ENCODE results near the gene POGK. TPM values are rescaled to one million over a fixed set of nuclear protein-coding genes. Genes with fewer than 3 reads are reported as not detected.
"Not testable (repeated sequence)": the region's sequence is repeated elsewhere in the genome, so short reads cannot be mapped to it uniquely, and the experiment has no call there.

The POGK gene
- total and polyA plus RNA-seq, 9 of the 15 experiments (the other 6 are each of a cell fraction or from before 2014, with no cell fraction given): 6.1 to 44.5 (median 24.3) TPM

DNA sequence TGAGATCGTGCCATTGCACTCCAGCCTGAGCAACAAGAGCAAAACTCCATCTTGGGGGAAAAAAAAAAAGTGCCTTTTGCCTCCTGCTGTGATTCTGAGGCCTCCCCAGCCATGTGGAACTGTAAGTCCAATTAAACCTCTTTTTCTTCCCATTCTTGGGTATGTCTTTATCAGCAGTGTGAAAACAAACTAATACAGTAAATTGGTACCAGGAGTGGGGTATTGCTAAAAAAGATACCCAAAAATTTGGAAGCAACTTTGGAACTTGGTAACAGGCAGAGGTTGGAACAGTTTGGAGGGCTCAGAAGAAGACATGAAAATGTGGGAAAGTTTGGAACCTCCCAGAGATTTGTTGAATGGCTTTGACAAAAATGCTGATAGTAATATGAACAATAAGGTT, 9.5 kb upstream of the POGK start:
- WGBS (ENCODE audit: insufficient coverage, low coverage, missing lambda C conversion rate): 0% methylated on average over 1 of the region's 1 CpG
- POLR2A ChIA-PET: interaction anchor here (1.7 kb wide), 1 partner anchor 10 kb away, joined by 4 read pairs; the partner anchor contains the start of gene POGK
- BruUV-seq (replicated peaks): not testable (repeated sequence)

DNA sequence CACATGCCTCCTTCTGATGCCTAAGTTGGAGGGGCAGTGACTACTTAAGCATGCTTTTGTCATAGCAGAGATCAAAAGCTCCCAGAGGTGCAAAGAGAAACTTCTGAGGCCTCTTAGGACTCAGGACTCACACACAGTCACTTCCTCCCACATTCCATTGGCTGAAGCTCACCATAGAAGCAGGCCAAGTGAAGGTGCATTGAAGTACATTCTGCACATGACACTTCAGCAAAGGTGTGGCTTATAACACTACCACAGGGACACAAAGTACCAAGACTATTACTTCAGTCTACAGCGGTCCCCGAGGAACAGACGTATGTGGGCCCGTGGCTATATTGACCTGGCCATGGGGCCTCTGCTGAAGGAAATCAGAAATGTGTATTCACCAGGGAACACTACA, 2.5 kb upstream of the POGK start:
- ChIA-PET CTCF (ENCODE audit: low intra/inter-chr PET ratio) (no interaction called here), POLR2A (interaction anchor here (0.7 to 1.3 kb wide), 2 partner anchors 19 to 358 kb away, joined by 3 read pairs; no protein-coding TSS in a partner anchor)
- Histone ChIP-seq H3K9me1 (ENCODE audit: control insufficient read depth, insufficient read depth, low read length) (no peaks in the 10 kb centered on the region), H3K4me3 (no peak overlapping the region), H3K9me3 (replicated peaks; ENCODE audit: control insufficient read depth, insufficient read depth, low read depth, low read length) (no peaks in the 10 kb centered on the region), H3K79me2 (ENCODE audit: control insufficient read depth, insufficient read depth, low read length) (peaks cover 22% of the 10 kb centered on the region; the same call in 2 of the 3 replicates), H3K4me1 (replicated peaks in 1 of 2; ENCODE audit: control insufficient read depth in 2 of 2, insufficient read depth in 2 of 2, low read length in 2 of 2) (peaks cover 20 to 26% of the 10 kb centered on the region in 2 experiments), H3K9ac (ENCODE audit: insufficient read depth in 1 of 2, low read depth in 2 of 2, low read length in 2 of 2) (no peak overlapping the region), H2AFZ (ENCODE audit: low read depth, low read length) (no peak overlapping the region), H3K4me2 (ENCODE audit: insufficient read depth, low read length) (no peak overlapping the region), H3K36me3 (ENCODE audit: control insufficient read depth, insufficient read depth, low read length) (peaks cover 11% of the 10 kb centered on the region), H3K27me3 (ENCODE audit: control insufficient read depth in 2 of 2, insufficient read depth in 2 of 2, low read length in 2 of 2) (peaks cover 0 to 5% of the 10 kb centered on the region in 2 experiments; a peak in 2 of 5 replicates), H4K20me1 (replicated peaks; ENCODE audit: control insufficient read depth, insufficient read depth, low read length) (peaks cover 16% of the 10 kb centered on the region; the same call in 1 of the 2 replicates), H3K27ac (ENCODE audit: extremely low read depth, low read depth, low read length) (no peak overlapping the region)
- BruUV-seq (replicated peaks): no TSS peak
- in situ Hi-C loops (cut with MboI): no loop called here
- DNase-seq (ENCODE audit: extremely low read depth in 1 of 4, low spot score in 3 of 4) (no peak), ATAC-seq (no peak), FAIRE-seq (no peak)
- intact Hi-C loops (cut with micrococcal nuclease): no loop called here
- 92% methylated on average over 4 of the region's 4 CpGs for WGBS (ENCODE audit: insufficient coverage, low coverage, missing lambda C conversion rate)
- TF ChIP-seq SPI1 (IDR thresholded peaks at IDR 0.05; ENCODE audit: borderline replicate concordance, low read depth, low read length) (0 out of 2 replicates have a peak, but pooled peaks have one; percentile 4), ZNF696 (CRISPR knock-in tag; conservative IDR thresholded peaks at IDR 0.05) (no peak)

More for the DNA sequence above, 9.5 kb upstream of the POGK start:
- H3K27ac ChIP-seq (ENCODE audit: extremely low read depth, low read depth, low read length); CTCF ChIA-PET (ENCODE audit: low intra/inter-chr PET ratio); H3K4me1 ChIP-seq (replicated peaks in 1 of 2; ENCODE audit: control insufficient read depth in 2 of 2, insufficient read depth in 2 of 2, low read length in 2 of 2); H3K79me2 ChIP-seq (ENCODE audit: control insufficient read depth, insufficient read depth, low read length); H3K36me3 ChIP-seq (ENCODE audit: control insufficient read depth, insufficient read depth, low read length); intact Hi-C loops (cut with micrococcal nuclease); H3K4me3 ChIP-seq; H3K9me1 ChIP-seq (ENCODE audit: control insufficient read depth, insufficient read depth, low read length); H3K9ac ChIP-seq (ENCODE audit: insufficient read depth in 1 of 2, low read depth in 2 of 2, low read length in 2 of 2); in situ Hi-C loops (cut with MboI); H2AFZ ChIP-seq (ENCODE audit: low read depth, low read length); ATAC-seq; H3K27me3 ChIP-seq (ENCODE audit: control insufficient read depth in 2 of 2, insufficient read depth in 2 of 2, low read length in 2 of 2); H3K9me3 ChIP-seq (replicated peaks; ENCODE audit: control insufficient read depth, insufficient read depth, low read depth, low read length); H4K20me1 ChIP-seq (replicated peaks; ENCODE audit: control insufficient read depth, insufficient read depth, low read length); DNase-seq (ENCODE audit: extremely low read depth in 1 of 4, low spot score in 3 of 4); FAIRE-seq; H3K4me2 ChIP-seq (ENCODE audit: insufficient read depth, low read length): not testable (repeated sequence)
- peak; percentile 98 for TF ChIP-seq ZNF707 (CRISPR knock-in tag; conservative IDR thresholded peaks at IDR 0.05)
- TF ChIP-seq TRIM28 (IDR thresholded peaks at IDR 0.05): 0 out of 2 replicates have a peak, but pooled peaks have one; percentile 42
